Articular chondrocyte of knee joint (primary cell): ENCODE results near the gene FXYD5. TPM values are rescaled to one million over a fixed set of nuclear protein-coding genes. Genes with fewer than 3 reads are reported as not detected.

ENCODE experiments used
- small RNA-seq: library from RNA; depleted of rRNA; stranded (forward); fragments of <200 nt; gene quantifications from one replicate; pipeline ENCODE3, GENCODE V24; 2012
- total RNA-seq: library from RNA; depleted of rRNA; stranded (reverse); fragments of >200 nt; gene quantifications from 2 replicates; pipeline ENCODE4 v1.2.3, GENCODE V29; 2012

The FXYD5 gene
- 46.0 and 64.4 TPM in 2 replicates for total RNA-seq

GRCh38 chr19:35154525-35155406, at the start of gene FXYD5:
TSS of gene FXYD5 (plus strand) at chr19:35154735. CDS start at chr19:35155551, 816 bp downstream.

GRCh38 chr19:35115177-35115951, 39.2 kb upstream of the FXYD5 start, which contains the start of gene FXYD3:
TSS of gene FXYD3 (plus strand) at chr19:35115823. CDS start at chr19:35119377, 3,554 bp downstream.

GRCh38 chr19:35134601-35135242, 19.8 kb upstream of the FXYD5 start, which contains the start of gene LGI4:
TSS of gene LGI4 (minus strand) at chr19:35135059. CDS start at chr19:35134680, 379 bp downstream.

GRCh38 chr19:35138305-35138892, 16.1 kb upstream of the FXYD5 start, which contains the start of gene FXYD1:
TSS of gene FXYD1 (plus strand) at chr19:35138824. CDS start at chr19:35140080, 1,256 bp downstream.

GRCh38 chr19:35143231-35143715, 11.3 kb upstream of the FXYD5 start, which contains the start of gene FXYD7:
TSS of gene FXYD7 (plus strand) at chr19:35143255. CDS start at chr19:35143334, 79 bp downstream.

Small RNA genes lying within 50 kb of the gene (small RNA-seq; reads per million reads assigned to genes)
- gene AC020907.2: not detected

Other genes starting within 250 kb of the FXYD5 start
- 3.7 and 4.5 TPM in 2 replicates for gene ZNF30, start 227.8 kb upstream of the FXYD5 start, total RNA-seq
- gene ZNF792, start 190.5 kb upstream of the FXYD5 start, total RNA-seq: 5.1 and 5.5 TPM in 2 replicates
- gene GRAMD1A, start 154.4 kb upstream of the FXYD5 start, total RNA-seq: 23.9 and 27.3 TPM in 2 replicates
- gene SCN1B, start 124.3 kb upstream of the FXYD5 start, total RNA-seq: 17.2 and 17.6 TPM in 2 replicates
- 0.32 and 0.39 TPM in 2 replicates for gene HPN, start 113.0 kb upstream of the FXYD5 start, total RNA-seq
- gene FXYD3, start 38.9 kb upstream of the FXYD5 start, total RNA-seq: not detected in 2 replicates
- gene LGI4, start 19.7 kb upstream of the FXYD5 start, total RNA-seq: not detected in 2 replicates
- 0.32 and 0.52 TPM in 2 replicates for gene FXYD1, start 15.9 kb upstream of the FXYD5 start, total RNA-seq
- not detected in 2 replicates for gene FXYD7, start 11.5 kb upstream of the FXYD5 start, total RNA-seq
- gene FAM187B, start 74.0 kb downstream of the FXYD5 start, total RNA-seq: not detected in 2 replicates
- gene LSR, start 94.3 kb downstream of the FXYD5 start, total RNA-seq: 0.11 and 0.13 TPM in 2 replicates
- 45.9 and 51.5 TPM in 2 replicates for gene USF2, start 114.2 kb downstream of the FXYD5 start, total RNA-seq
- under 0.01 TPM in 1 of 2 replicates, not detected in the other for gene HAMP, start 127.8 kb downstream of the FXYD5 start, total RNA-seq
- not detected in 2 replicates for gene MAG, start 137.4 kb downstream of the FXYD5 start, total RNA-seq
- gene CD22, start 174.5 kb downstream of the FXYD5 start, total RNA-seq: under 0.01 and 0.97 TPM in 2 replicates
- not detected in 2 replicates for gene FFAR1, start 193.2 kb downstream of the FXYD5 start, total RNA-seq
- not detected in 2 replicates for gene FFAR3, start 203.7 kb downstream of the FXYD5 start, total RNA-seq
- gene GPR42, start 216.3 kb downstream of the FXYD5 start, total RNA-seq: not detected in 2 replicates